HL-60 (cell line): ENCODE measurements around the gene IFIT3.

Experiments used
- DNase-seq, 2 experiments: peaks; one replicate each; pipeline ENCODE4 v3.0.0-alpha.2; 2010 to 2020; ENCODE audit warnings: low read depth in 1 of 2, low spot score in 1 of 2
- H3K27ac ChIP-seq: fragments of 250-450 bp; sonication (Bioruptor Pico); replicated peaks from 2 replicates; pipeline ENCODE4 v1.5.1; 2020; ENCODE audit warnings: mild to moderate bottlenecking, moderate library complexity
- H3K27me3 ChIP-seq: fragments of 250-450 bp; sonication (Bioruptor Pico); 2 replicates; pipeline ENCODE4 v1.5.1; 2021; ENCODE audit warnings: mild to moderate bottlenecking, moderate library complexity; ENCODE audit not compliant: insufficient read depth, poor library complexity, severe bottlenecking
- H3K4me3 ChIP-seq: replicated peaks from 2 replicates; pipeline ENCODE4 v1.5.1; 2011; ENCODE audit warnings: mild to moderate bottlenecking, control low read depth, low read length; ENCODE audit not compliant: insufficient read depth
- GABPA ChIP-seq: IDR thresholded peaks from 2 replicates; pipeline ENCODE4 v1.6.1; 2012; ENCODE audit warnings: low read depth
- POLR2AphosphoS5 ChIP-seq: IDR thresholded peaks from 2 replicates; pipeline ENCODE4 v1.6.1; 2012; ENCODE audit warnings: low read depth
- REST ChIP-seq: IDR thresholded peaks from 2 replicates; pipeline ENCODE4 v1.6.1; 2012; ENCODE audit warnings: low read depth; ENCODE audit not compliant: insufficient replicate concordance
- SPI1 ChIP-seq: IDR thresholded peaks from 2 replicates; pipeline ENCODE4 v1.6.1; 2012; ENCODE audit warnings: low read depth, mild to moderate bottlenecking, borderline replicate concordance
- TF ChIP-seq, protein P1 (sequence below): IDR thresholded peaks from one replicate; pipeline ENCODE4 v1.5.1; 2011; ENCODE audit warnings: low read length, control low read depth, inconsistent platforms; ENCODE audit not compliant: insufficient read depth

IFIT3 gene

DNA sequence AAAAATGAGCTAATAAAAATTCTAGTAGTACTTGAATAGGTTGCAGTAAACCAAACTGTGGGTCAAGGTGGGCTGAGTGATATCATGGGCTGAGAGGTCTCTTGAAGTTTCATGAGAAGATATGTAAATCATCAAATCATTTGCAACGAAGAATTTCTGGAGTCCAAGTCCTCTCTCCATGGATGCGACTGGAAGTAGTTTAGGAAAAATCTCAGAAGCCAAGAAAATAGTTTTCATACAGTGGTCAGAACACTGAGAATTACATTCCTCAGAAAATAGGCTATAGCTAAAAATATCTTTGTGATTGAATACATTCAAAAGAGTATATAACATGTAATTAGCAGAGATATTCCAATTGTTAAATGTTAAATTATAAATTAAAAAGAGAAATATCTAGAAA, 61.0 kb downstream of the IFIT3 start:
- Histone ChIP-seq H3K27me3 (no peaks in the 10 kb centered on the region), H3K4me3 (no peak overlapping the region), H3K27ac (no peak overlapping the region)
- no peak for DNase-seq
- TF ChIP-seq, protein P1, sequence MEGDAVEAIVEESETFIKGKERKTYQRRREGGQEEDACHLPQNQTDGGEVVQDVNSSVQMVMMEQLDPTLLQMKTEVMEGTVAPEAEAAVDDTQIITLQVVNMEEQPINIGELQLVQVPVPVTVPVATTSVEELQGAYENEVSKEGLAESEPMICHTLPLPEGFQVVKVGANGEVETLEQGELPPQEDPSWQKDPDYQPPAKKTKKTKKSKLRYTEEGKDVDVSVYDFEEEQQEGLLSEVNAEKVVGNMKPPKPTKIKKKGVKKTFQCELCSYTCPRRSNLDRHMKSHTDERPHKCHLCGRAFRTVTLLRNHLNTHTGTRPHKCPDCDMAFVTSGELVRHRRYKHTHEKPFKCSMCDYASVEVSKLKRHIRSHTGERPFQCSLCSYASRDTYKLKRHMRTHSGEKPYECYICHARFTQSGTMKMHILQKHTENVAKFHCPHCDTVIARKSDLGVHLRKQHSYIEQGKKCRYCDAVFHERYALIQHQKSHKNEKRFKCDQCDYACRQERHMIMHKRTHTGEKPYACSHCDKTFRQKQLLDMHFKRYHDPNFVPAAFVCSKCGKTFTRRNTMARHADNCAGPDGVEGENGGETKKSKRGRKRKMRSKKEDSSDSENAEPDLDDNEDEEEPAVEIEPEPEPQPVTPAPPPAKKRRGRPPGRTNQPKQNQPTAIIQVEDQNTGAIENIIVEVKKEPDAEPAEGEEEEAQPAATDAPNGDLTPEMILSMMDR, result no peak
- TF ChIP-seq SPI1 (no peak), GABPA (no peak)

- DNase-seq, result no peak
Measured at GRCh38 chr10:89389254-89389653, 61.5 kb downstream of the IFIT3 start.

More at GRCh38 chr10:89389254-89389653, 61.5 kb downstream of the IFIT3 start:
- TF ChIP-seq, protein P1, result no peak
- TF ChIP-seq POLR2AphosphoS5, result no peak
- TF ChIP-seq SPI1, result no peak
- TF ChIP-seq GABPA, result no peak
- no peak for TF ChIP-seq REST
- H3K4me3 ChIP-seq, result no peak overlapping the region
- H3K27ac ChIP-seq, result no peak overlapping the region
- no peaks in the 10 kb centered on the region for H3K27me3 ChIP-seq
